ENCODE measurements around the gene PRKCA.

DNA sequence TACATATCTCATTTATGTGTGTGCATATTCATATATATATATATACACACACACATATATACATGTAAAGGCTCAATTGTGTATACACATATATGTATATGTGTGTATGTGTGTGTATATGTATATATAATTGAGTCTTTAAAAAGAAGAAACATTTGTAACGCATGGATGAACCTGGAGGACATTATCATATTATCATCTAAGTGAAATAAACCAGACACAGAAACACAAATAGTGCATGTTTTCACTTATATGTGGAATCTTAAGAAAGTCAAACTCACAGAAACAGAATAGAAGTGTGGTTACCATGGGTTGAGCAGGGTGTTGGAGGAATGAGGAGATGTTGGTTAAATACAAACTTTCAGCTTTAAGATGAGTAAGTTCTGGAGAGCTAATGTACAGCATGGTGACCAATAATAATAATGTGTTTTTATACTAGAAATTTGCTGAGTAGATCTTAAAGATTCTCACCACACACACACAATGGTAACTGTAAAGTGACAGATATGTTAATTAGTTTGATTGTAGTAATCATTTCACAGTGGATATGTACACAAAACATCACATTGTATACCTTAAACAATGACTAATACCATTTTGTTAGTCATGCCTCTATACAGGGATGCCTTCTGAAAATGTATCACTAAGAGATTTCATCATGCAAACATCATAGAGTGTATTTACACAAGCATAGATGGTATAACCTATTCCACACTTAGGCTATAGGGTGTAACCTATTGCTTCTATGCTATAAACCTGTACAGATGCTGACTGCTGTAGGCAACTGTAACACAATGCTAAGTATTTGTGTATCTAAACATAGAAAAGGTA is 399.9 kb downstream of the PRKCA start:
- TF ChIP-seq, protein P1, sequence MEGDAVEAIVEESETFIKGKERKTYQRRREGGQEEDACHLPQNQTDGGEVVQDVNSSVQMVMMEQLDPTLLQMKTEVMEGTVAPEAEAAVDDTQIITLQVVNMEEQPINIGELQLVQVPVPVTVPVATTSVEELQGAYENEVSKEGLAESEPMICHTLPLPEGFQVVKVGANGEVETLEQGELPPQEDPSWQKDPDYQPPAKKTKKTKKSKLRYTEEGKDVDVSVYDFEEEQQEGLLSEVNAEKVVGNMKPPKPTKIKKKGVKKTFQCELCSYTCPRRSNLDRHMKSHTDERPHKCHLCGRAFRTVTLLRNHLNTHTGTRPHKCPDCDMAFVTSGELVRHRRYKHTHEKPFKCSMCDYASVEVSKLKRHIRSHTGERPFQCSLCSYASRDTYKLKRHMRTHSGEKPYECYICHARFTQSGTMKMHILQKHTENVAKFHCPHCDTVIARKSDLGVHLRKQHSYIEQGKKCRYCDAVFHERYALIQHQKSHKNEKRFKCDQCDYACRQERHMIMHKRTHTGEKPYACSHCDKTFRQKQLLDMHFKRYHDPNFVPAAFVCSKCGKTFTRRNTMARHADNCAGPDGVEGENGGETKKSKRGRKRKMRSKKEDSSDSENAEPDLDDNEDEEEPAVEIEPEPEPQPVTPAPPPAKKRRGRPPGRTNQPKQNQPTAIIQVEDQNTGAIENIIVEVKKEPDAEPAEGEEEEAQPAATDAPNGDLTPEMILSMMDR (conservative IDR thresholded peaks at IDR 0.05; ENCODE audit: low read length): no peak
- TF ChIP-seq EZH2phosphoT487 (IDR thresholded peaks at IDR 0.05; ENCODE audit: borderline replicate concordance): no peak
